CD4-positive, alpha-beta T cell treated with Interleukin-2 at 100 ng/mL for 4 hours (primary cell): ENCODE results near the gene GDAP2.
"Not testable (repeated sequence)": the region's sequence is repeated elsewhere in the genome, so short reads cannot be mapped to it uniquely, and the experiment has no call there.

Experiments
- DNase-seq: peaks from one replicate; pipeline ENCODE4 v3.0.0-alpha.2; 2020; ENCODE audit warnings: low spot score

GDAP2 gene, protein sequence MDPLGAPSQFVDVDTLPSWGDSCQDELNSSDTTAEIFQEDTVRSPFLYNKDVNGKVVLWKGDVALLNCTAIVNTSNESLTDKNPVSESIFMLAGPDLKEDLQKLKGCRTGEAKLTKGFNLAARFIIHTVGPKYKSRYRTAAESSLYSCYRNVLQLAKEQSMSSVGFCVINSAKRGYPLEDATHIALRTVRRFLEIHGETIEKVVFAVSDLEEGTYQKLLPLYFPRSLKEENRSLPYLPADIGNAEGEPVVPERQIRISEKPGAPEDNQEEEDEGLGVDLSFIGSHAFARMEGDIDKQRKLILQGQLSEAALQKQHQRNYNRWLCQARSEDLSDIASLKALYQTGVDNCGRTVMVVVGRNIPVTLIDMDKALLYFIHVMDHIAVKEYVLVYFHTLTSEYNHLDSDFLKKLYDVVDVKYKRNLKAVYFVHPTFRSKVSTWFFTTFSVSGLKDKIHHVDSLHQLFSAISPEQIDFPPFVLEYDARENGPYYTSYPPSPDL

GRCh38 chr1:117929343-117930172, at the start of gene GDAP2, which contains the start of gene WDR3:
Gene GDAP2, minus strand, starts transcription at chr1:117929621. Its CDS starts 9,264 bp downstream, at chr1:117920357.
Gene WDR3, plus strand, starts transcription at chr1:117929739. Its CDS starts 3,581 bp downstream, at chr1:117933320.
- peak; percentile 96 for DNase-seq

- no peak for DNase-seq
Observed at GRCh38 chr1:117976381-117976780, 47.0 kb upstream of the GDAP2 start.

DNA sequence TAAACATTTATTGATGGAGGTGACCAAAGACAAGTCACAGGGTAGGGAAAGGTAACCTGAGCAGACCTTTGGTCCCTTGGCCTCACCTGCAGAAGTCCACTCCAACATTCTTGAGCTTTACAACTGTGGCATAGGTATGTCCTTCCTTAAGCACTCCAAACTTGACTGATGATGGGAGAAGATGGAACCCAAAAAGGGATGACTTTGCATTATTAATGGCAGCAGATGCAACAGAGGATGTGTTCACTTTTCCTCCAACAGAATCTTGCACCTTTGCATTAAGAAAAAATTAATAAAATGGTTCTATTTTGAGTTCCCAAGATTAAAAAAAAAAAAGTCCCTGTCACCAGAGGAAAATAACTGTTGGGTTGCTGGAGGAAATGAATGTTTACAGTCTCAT, 42.4 kb upstream of the GDAP2 start:
- DNase-seq, result no peak

- no peak for DNase-seq
Observed at GRCh38 chr1:117970252-117970651, 40.8 kb upstream of the GDAP2 start.

DNA sequence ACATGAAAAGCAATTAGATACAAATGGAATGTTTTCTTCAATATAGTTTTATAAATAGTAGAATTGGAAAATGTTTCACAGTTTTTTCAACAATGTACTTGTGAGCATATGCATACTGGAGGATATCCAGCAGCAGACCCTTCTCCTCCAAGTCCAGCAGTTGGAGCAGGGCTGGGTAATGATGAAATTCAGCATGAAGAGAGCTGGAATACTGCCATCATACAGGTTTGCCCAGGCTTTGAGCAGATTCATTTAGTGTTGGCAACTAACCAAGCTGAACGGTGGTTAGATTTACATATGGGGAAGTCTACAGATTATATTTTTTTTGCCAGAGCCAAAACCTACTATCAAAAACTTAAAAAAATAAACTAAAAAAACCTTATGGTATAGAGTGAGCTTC, 38.5 kb upstream of the GDAP2 start:
- DNase-seq, result no peak

- no peak for DNase-seq
Observed at GRCh38 chr1:117967477-117967876, 38.1 kb upstream of the GDAP2 start.

- no peak for DNase-seq
Observed at GRCh38 chr1:117964290-117965038, 35.0 kb upstream of the GDAP2 start.

- DNase-seq, result no peak
Observed at GRCh38 chr1:117959364-117959763, 29.9 kb upstream of the GDAP2 start.

DNA sequence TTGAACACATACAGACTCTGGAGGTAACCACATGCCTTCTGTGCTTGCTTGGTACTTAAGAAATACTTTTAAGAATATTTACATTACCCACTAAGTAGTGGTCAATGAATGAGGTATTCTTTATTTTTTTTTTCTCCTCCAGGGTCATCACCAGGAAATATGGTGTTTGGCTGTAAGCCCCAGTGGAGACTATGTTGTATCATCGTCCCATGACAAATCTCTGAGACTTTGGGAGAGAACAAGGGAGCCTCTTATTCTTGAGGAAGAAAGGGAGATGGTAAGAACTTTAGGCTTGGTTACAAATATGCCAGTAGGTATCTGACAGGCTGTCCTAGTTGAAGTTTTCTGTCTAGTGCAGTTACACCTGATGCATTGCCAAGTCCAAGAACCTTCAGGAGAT, 23.0 kb upstream of the GDAP2 start:
- no peak for DNase-seq

GRCh38 chr1:117942293-117942692, 12.9 kb upstream of the GDAP2 start:
- DNase-seq, result no peak

GRCh38 chr1:117933769-117934168, 4.3 kb upstream of the GDAP2 start:
- no peak for DNase-seq

- no peak for DNase-seq
Observed at GRCh38 chr1:117932576-117932975, 3.2 kb upstream of the GDAP2 start.

- no peak for DNase-seq
Observed at GRCh38 chr1:117930484-117930883, 1.1 kb upstream of the GDAP2 start.

DNA sequence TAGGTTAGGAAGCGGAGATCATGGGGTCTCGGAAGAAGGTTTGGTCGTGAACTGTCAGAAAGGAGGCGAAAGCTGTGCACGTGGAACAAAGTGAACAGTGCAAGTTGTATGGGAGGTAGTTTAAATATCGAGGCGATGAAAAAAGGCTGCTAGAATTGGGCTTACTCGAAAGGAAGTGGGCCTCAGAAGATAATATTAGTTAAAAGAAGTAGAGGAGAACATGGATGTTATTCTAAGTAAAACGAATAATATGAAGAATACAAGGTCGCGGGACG, 689 bp upstream of the GDAP2 start:
- peak; percentile 2 for DNase-seq

GRCh38 chr1:117928881-117929342, 509 bp downstream of the GDAP2 start:
- peak; percentile 1 for DNase-seq

- no peak for DNase-seq
Observed at GRCh38 chr1:117925981-117926380, 3.4 kb downstream of the GDAP2 start.

DNA sequence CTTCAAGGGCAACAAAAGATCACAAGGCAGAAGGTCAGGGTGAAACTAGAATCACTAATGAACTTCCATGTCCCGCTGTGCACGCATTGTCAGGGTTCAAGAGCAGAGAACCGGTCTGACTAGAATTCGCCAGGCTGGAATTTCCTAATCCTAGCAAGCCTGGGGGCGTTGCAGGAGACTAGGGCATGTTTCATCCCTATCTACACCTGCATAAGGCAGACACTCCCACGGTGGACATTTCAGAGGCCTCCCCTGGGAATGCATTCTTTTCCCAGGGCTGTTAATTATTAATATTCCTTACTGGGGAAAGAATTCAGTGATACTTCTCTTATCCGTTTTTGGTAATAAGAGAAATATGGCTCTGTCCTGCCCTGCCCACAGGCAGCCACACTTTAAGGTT, 6.7 kb downstream of the GDAP2 start:
- DNase-seq, result not testable (repeated sequence)

DNA sequence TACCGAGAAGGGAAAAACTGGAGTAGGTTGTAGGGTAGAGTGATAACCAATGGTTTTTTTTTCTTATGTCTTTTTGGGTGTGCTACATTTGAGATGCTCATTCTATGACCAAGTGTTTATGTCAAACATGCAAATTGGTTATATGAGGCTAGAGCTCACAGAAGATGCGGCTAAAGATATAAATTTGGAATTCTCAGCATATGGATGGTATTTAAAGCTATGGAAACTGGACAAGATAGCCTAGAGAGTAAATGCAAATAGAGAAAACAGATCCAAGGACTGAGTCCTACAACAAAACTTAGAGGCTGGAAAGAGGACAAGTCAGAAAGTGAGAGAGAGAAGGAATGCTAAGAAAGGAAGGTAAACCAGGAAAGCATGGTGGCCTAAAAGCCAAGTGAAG, 7.4 kb downstream of the GDAP2 start:
- no peak for DNase-seq

GRCh38 chr1:117919376-117919775, 10.0 kb downstream of the GDAP2 start:
- no peak for DNase-seq

DNA sequence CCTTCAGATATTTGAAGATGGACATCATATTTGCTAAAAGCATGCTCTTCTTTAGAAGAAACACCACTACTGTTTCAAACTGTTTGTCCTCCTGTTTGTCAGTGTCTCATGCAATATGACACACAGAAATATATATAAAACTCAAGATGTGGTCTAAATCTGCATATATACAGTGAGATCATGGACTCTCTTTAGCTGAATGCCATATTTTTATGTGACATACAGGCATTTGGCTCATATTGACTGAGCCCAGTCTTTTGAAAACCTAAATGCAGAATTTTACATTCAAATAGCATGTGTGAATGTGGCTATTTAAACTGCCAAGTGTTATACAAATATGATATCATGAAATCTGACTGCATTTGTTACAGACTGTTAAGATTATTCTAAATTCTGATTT, 18.4 kb downstream of the GDAP2 start:
- DNase-seq, result no peak

DNA sequence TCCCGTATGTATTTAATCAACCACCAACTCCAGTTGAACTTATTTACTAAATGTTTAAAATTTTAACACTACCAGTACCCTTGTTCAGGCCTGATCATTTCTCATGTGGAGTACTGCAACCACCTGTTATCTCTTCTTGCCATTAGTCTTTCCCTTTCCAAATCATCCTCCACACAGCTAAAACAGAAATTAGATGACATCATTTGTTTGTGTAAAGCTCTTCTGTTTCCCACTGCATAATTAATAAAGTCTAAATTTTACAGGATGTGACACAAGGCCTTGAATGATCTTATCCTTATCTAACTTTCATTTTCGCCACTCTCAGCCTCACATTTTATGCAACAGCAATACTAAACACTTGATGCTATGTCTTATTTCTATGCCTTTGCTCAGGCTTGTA, 24.4 kb downstream of the GDAP2 start:
- no peak for DNase-seq

DNA sequence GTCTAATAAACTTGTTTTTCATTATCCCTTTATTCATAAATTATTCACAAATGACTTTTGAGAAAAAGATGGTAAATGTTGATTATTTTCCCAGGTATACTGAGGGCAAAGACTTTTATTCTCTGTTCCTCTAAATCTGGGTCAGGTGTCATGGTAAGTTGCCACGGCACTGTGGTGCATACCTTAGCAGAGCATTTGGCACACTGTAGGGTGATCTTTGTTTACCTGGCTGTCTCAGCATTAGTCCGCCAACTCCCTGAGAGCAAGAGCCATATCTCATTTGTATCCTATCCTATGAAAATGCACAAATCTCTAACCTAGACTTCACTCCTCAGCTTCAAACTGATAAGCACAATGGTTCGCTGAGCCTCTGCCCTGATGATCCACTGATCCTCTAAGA, 24.9 kb downstream of the GDAP2 start:
- DNase-seq, result no peak
